Peyer's patch (tissue), 4 donors: Measurements from ENCODE around the gene CDC20B. TPM values are rescaled to one million over a fixed set of nuclear protein-coding genes. Genes with fewer than 3 reads are reported as not detected.

ENCODE experiments used
- DNase-seq, 3 donors: peaks; one replicate each; pipeline ENCODE4 v3.0.0-alpha.2; 2017 to 2019
- H3K27ac ChIP-seq, 4 donors: fragments of 200-600 bp; sonication (generic); one replicate each; pipeline ENCODE4 v1.5.1; 2016 to 2019
- H3K27me3 ChIP-seq, 2 donors: fragments of 200-600 bp; sonication (generic); one replicate each; pipeline ENCODE4 v1.5.1; 2019
- H3K36me3 ChIP-seq, 3 donors: fragments of 200-600 bp; sonication (generic); one replicate each; pipeline ENCODE4 v1.5.1; 2016 to 2019
- H3K4me1 ChIP-seq, 4 donors: fragments of 200-600 bp; sonication (generic); one replicate each; pipeline ENCODE4 v1.5.1; 2016 to 2019
- H3K4me3 ChIP-seq, 4 donors: fragments of 200-600 bp; sonication (generic); 1 replicate in 3 of 4; 2 replicates in 1 of 4; pipeline ENCODE4 v1.5.1; 2016 to 2019; ENCODE audit warnings: mild to moderate bottlenecking in 1 of 4
- H3K9me3 ChIP-seq, 4 donors: fragments of 200-600 bp; sonication (generic); one replicate each; pipeline ENCODE4 v1.5.1; 2016 to 2019; ENCODE audit warnings: mild to moderate bottlenecking in 1 of 4
- CTCF ChIP-seq, 6 experiments: fragments of 450-650 bp in 4 of 6; fragments of 200-600 bp in 2 of 6; sonication (generic) in 1 of 6; IDR thresholded peaks; one replicate each; pipeline ENCODE4 v1.5.1; 2017 to 2019; ENCODE audit warnings: antibody characterized with exemption in 6 of 6, mild to moderate bottlenecking in 3 of 6, moderate library complexity in 1 of 6
- POLR2A ChIP-seq, 2 donors: fragments of 450-650 bp; IDR thresholded peaks; one replicate each; pipeline ENCODE4 v1.5.1; 2017; ENCODE audit warnings: antibody characterized with exemption in 2 of 2, mild to moderate bottlenecking in 2 of 2, moderate library complexity in 2 of 2
- total RNA-seq, 4 donors: library from RNA; depleted of rRNA; stranded (reverse); fragments of >200 nt; gene quantifications; one replicate each; pipeline ENCODE4 v1.1.0, GENCODE V29; 2016

CDC20B gene
- total RNA-seq, 4 donors from 2014 or later, result not detected

GRCh38 chr5:55154873-55155272, 18.1 kb downstream of the CDC20B start:
- H3K9me3 ChIP-seq, result no peaks in the 10 kb centered on the region
- H3K4me1 ChIP-seq, result no peaks in the 10 kb centered on the region
- no peak for DNase-seq
- TF ChIP-seq POLR2A (IDR thresholded peaks at IDR 0.05) (no peak), CTCF (IDR thresholded peaks at IDR 0.05) (no peak)
- no peaks in the 10 kb centered on the region for H3K27me3 ChIP-seq
- H3K27ac ChIP-seq, result no peak overlapping the region
- H3K36me3 ChIP-seq, result no peaks in the 10 kb centered on the region
- H3K4me3 ChIP-seq, result no peak overlapping the region

GRCh38 chr5:55151923-55152842, 20.8 kb downstream of the CDC20B start:
- H3K4me1 ChIP-seq, result no peaks in the 10 kb centered on the region
- H3K36me3 ChIP-seq, result no peaks in the 10 kb centered on the region
- TF ChIP-seq CTCF (IDR thresholded peaks at IDR 0.05), result no peak
- no peak for TF ChIP-seq POLR2A (IDR thresholded peaks at IDR 0.05)

GRCh38 chr5:55149308-55149795, 23.6 kb downstream of the CDC20B start:
- Histone ChIP-seq H3K27me3 (no peaks in the 10 kb centered on the region), H3K36me3 (no peaks in the 10 kb centered on the region), H3K9me3 (no peaks in the 10 kb centered on the region), H3K4me3 (no peak overlapping the region), H3K4me1 (no peaks in the 10 kb centered on the region), H3K27ac (no peak overlapping the region)
- TF ChIP-seq POLR2A (IDR thresholded peaks at IDR 0.05), result no peak
- TF ChIP-seq CTCF (IDR thresholded peaks at IDR 0.05), result no peak
- DNase-seq, result no peak

More at GRCh38 chr5:55151923-55152842, 20.8 kb downstream of the CDC20B start:
- no peak overlapping the region for H3K27ac ChIP-seq
- H3K4me3 ChIP-seq, result no peak overlapping the region
- H3K9me3 ChIP-seq, result no peaks in the 10 kb centered on the region
- no peak for DNase-seq
- H3K27me3 ChIP-seq, result no peaks in the 10 kb centered on the region

GRCh38 chr5:55146543-55147151, 26.3 kb downstream of the CDC20B start:
- DNase-seq, result peak; percentile 60 to 91 (median 72)
- Histone ChIP-seq H3K27ac (no peak overlapping the region), H3K27me3 (no peaks in the 10 kb centered on the region), H3K4me3 (no peak overlapping the region), H3K9me3 (no peaks in the 10 kb centered on the region), H3K36me3 (no peaks in the 10 kb centered on the region), H3K4me1 (no peaks in the 10 kb centered on the region)
- TF ChIP-seq CTCF (IDR thresholded peaks at IDR 0.05), result peak; percentile 56 to 88 (median 80)
- TF ChIP-seq POLR2A (IDR thresholded peaks at IDR 0.05), result no peak

- no peaks in the 10 kb centered on the region for H3K27me3 ChIP-seq
- no peaks in the 10 kb centered on the region for H3K36me3 ChIP-seq
- no peaks in the 10 kb centered on the region for H3K9me3 ChIP-seq
- no peak overlapping the region for H3K27ac ChIP-seq
- H3K4me3 ChIP-seq, result no peak overlapping the region
- TF ChIP-seq POLR2A (IDR thresholded peaks at IDR 0.05) (no peak), CTCF (IDR thresholded peaks at IDR 0.05) (no peak)
- DNase-seq, result no peak
- no peaks in the 10 kb centered on the region for H3K4me1 ChIP-seq
Measured at GRCh38 chr5:55146080-55146479, 26.9 kb downstream of the CDC20B start.
